SK-N-SH treated with all-trans-retinoic acid at 6 μM for 48 hours (cell line): ENCODE data around the gene CELSR3.

Experiments
- ATAC-seq: fragments of 200-7000 bp; cut with Tn5 transposase; 3 replicates; pipeline ENCODE4 v1.9.1; 2020; ENCODE audit warnings: mild to moderate bottlenecking, moderate library complexity
- ARNTL ChIP-seq: fragments of 450-650 bp; formaldehyde crosslinking; IDR thresholded peaks from 2 replicates; pipeline ENCODE4 v1.5.0; 2020; ENCODE audit warnings: low read depth, mild to moderate bottlenecking, moderate library complexity, borderline replicate concordance
- BACH2 ChIP-seq: fragments of 250-450 bp; sonication (Bioruptor Pico); IDR thresholded peaks from 2 replicates; pipeline ENCODE4 v1.9.0; 2021; ENCODE audit warnings: mild to moderate bottlenecking, borderline replicate concordance
- CSDC2 ChIP-seq: fragments of 250-450 bp; sonication (Bioruptor Pico); IDR thresholded peaks from 2 replicates; pipeline ENCODE4 v1.5.0; 2020; ENCODE audit warnings: mild to moderate bottlenecking, moderate library complexity
- ESRRG ChIP-seq: fragments of 250-450 bp; sonication (Bioruptor Pico); IDR thresholded peaks from 2 replicates; pipeline ENCODE4 v1.6.1; 2021; ENCODE audit warnings: mild to moderate bottlenecking
- GLIS3 ChIP-seq: fragments of 250-450 bp; sonication (Bioruptor Pico); IDR thresholded peaks from 2 replicates; pipeline ENCODE4 v1.5.0; 2020; ENCODE audit warnings: mild to moderate bottlenecking, moderate library complexity
- ISL1 ChIP-seq: fragments of 250-450 bp; sonication (Bioruptor Pico); IDR thresholded peaks from 2 replicates; pipeline ENCODE4 v2.1.2; 2022; ENCODE audit warnings: mild to moderate bottlenecking, moderate library complexity
- OSR1 ChIP-seq: fragments of 250-450 bp; sonication (Bioruptor Pico); IDR thresholded peaks from 2 replicates; pipeline ENCODE4 v1.8.0; 2022; ENCODE audit warnings: moderate library complexity, mild to moderate bottlenecking, inconsistent platforms
- PPARA ChIP-seq: fragments of 250-450 bp; sonication (Bioruptor Pico); IDR thresholded peaks from 2 replicates; pipeline ENCODE4 v1.5.0; 2020; ENCODE audit warnings: mild to moderate bottlenecking, borderline replicate concordance
- TCF4 ChIP-seq: fragments of 250-450 bp; sonication (Bioruptor Pico); IDR thresholded peaks from 2 replicates; pipeline ENCODE4 v1.8.0; 2021; ENCODE audit warnings: mild to moderate bottlenecking, moderate library complexity, borderline replicate concordance
- TOX ChIP-seq: fragments of 250-450 bp; sonication (Bioruptor Pico); IDR thresholded peaks from 2 replicates; pipeline ENCODE4 v1.8.0; 2021; ENCODE audit warnings: mild to moderate bottlenecking, moderate library complexity, borderline replicate concordance
- ZC3H10 ChIP-seq: fragments of 250-450 bp; sonication (Bioruptor Pico); IDR thresholded peaks from 2 replicates; pipeline ENCODE4 v1.5.1; 2021; ENCODE audit warnings: mild to moderate bottlenecking, moderate library complexity
- ZFP3 ChIP-seq: fragments of 250-450 bp; sonication (Bioruptor Pico); IDR thresholded peaks from 2 replicates; pipeline ENCODE4 v1.5.0; 2020; ENCODE audit warnings: mild to moderate bottlenecking, moderate library complexity
- ZFP30 ChIP-seq: fragments of 450-650 bp; formaldehyde crosslinking; IDR thresholded peaks from 2 replicates; pipeline ENCODE4 v1.5.0; 2022; ENCODE audit warnings: mild to moderate bottlenecking, moderate library complexity
- ZNF565 ChIP-seq: fragments of 450-650 bp; formaldehyde crosslinking; conservative IDR thresholded peaks from 2 replicates; pipeline ENCODE4 v1.5.0; 2020; ENCODE audit warnings: low read depth, mild to moderate bottlenecking, moderate library complexity
- ZNF70 ChIP-seq: fragments of 450-650 bp; formaldehyde crosslinking; IDR thresholded peaks from 2 replicates; pipeline ENCODE4 v1.5.0; 2020; ENCODE audit warnings: mild to moderate bottlenecking, moderate library complexity
- ZNF8 ChIP-seq: fragments of 450-650 bp; formaldehyde crosslinking; IDR thresholded peaks from 2 replicates; pipeline ENCODE4 v1.5.0; 2020; ENCODE audit warnings: mild to moderate bottlenecking, moderate library complexity
- TF ChIP-seq, protein P1 (sequence below): fragments of 250-450 bp; sonication (Bioruptor Pico); IDR thresholded peaks from 2 replicates; pipeline ENCODE4 v1.8.0; 2020; ENCODE audit warnings: mild to moderate bottlenecking, moderate library complexity, borderline replicate concordance
- TF ChIP-seq, protein P2 (sequence below): fragments of 250-450 bp; sonication (Bioruptor Pico); IDR thresholded peaks from 2 replicates; pipeline ENCODE4 v1.5.0; 2020; ENCODE audit warnings: mild to moderate bottlenecking, moderate library complexity
- TF ChIP-seq, protein P3 (sequence below): fragments of 250-450 bp; sonication (Bioruptor Pico); IDR thresholded peaks from 2 replicates; pipeline ENCODE4 v1.5.1; 2021; ENCODE audit warnings: mild to moderate bottlenecking, moderate library complexity
- TF ChIP-seq, protein P4 (sequence below): fragments of 250-450 bp; sonication (Bioruptor Pico); IDR thresholded peaks from 2 replicates; pipeline ENCODE4 v1.8.0; 2021; ENCODE audit warnings: low read depth, mild to moderate bottlenecking, moderate library complexity, borderline replicate concordance
- TF ChIP-seq, protein P5 (sequence below): fragments of 250-450 bp; sonication (Bioruptor Pico); IDR thresholded peaks from 2 replicates; pipeline ENCODE4 v1.5.1; 2020; ENCODE audit warnings: low read depth, mild to moderate bottlenecking, moderate library complexity

The CELSR3 gene

DNA sequence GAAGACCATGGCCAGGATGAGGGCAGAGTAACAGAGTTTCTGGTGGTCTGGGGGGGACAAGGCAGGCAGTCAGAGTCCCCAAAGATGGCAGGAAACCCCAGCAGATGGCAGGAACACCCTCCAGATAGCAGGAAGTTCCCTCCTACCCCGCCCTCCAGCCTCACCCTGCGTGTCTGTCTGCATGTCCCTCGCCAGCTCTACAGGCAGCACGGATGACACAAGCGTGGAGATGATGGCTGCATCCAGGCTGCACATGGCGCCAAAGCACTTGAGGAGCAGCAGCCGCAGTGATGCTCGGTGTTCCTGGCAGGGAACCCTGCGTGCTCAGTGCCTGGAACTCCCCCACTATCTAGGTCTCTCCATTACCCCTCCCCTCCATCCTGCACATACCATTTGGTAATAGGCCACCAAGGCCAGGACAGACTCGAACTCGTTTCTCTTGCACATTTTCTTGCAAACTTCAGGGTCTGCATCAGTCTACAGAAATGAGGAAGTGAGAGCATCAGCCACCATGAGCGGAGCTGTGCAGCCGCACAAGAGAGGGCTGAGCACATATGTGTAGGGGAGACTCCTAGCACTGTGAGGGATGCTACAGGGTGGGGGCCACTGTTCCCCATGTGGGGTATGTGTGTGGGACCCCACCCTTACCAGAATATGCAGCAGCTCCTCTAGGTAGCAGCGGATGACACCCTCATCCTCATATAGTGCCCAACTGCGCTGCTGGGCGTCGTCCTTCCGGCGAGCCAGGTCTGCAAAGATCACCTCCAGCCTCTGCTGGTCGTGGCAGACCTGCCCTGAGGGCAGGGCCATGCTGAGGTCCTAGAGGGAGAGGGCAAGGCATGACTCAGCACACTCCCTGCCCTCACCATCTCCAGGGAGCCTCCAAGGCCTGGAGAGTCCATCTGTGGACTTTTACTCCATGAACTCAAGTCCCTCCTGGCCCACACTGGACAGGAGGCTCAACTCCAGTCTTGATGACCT, 17.0 kb upstream of the CELSR3 start:
- TF ChIP-seq, protein P1, sequence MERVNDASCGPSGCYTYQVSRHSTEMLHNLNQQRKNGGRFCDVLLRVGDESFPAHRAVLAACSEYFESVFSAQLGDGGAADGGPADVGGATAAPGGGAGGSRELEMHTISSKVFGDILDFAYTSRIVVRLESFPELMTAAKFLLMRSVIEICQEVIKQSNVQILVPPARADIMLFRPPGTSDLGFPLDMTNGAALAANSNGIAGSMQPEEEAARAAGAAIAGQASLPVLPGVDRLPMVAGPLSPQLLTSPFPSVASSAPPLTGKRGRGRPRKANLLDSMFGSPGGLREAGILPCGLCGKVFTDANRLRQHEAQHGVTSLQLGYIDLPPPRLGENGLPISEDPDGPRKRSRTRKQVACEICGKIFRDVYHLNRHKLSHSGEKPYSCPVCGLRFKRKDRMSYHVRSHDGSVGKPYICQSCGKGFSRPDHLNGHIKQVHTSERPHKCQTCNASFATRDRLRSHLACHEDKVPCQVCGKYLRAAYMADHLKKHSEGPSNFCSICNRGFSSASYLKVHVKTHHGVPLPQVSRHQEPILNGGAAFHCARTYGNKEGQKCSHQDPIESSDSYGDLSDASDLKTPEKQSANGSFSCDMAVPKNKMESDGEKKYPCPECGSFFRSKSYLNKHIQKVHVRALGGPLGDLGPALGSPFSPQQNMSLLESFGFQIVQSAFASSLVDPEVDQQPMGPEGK (CRISPR knock-in tag), result no peak
- TF ChIP-seq ZNF565 (no peak), BACH2 (CRISPR knock-in tag) (no peak), ZC3H10 (CRISPR knock-in tag) (no peak), ZFP3 (CRISPR knock-in tag) (no peak), ZFP30 (no peak), ISL1 (CRISPR knock-in tag) (no peak), PPARA (CRISPR knock-in tag) (no peak), TCF4 (no peak), ZNF70 (CRISPR knock-in tag) (no peak), GLIS3 (CRISPR knock-in tag) (no peak), OSR1 (CRISPR knock-in tag) (no peak), ESRRG (no peak), ARNTL (CRISPR knock-in tag) (no peak), TOX (CRISPR knock-in tag) (no peak), ZNF8 (CRISPR knock-in tag) (no peak)
- TF ChIP-seq, protein P2, sequence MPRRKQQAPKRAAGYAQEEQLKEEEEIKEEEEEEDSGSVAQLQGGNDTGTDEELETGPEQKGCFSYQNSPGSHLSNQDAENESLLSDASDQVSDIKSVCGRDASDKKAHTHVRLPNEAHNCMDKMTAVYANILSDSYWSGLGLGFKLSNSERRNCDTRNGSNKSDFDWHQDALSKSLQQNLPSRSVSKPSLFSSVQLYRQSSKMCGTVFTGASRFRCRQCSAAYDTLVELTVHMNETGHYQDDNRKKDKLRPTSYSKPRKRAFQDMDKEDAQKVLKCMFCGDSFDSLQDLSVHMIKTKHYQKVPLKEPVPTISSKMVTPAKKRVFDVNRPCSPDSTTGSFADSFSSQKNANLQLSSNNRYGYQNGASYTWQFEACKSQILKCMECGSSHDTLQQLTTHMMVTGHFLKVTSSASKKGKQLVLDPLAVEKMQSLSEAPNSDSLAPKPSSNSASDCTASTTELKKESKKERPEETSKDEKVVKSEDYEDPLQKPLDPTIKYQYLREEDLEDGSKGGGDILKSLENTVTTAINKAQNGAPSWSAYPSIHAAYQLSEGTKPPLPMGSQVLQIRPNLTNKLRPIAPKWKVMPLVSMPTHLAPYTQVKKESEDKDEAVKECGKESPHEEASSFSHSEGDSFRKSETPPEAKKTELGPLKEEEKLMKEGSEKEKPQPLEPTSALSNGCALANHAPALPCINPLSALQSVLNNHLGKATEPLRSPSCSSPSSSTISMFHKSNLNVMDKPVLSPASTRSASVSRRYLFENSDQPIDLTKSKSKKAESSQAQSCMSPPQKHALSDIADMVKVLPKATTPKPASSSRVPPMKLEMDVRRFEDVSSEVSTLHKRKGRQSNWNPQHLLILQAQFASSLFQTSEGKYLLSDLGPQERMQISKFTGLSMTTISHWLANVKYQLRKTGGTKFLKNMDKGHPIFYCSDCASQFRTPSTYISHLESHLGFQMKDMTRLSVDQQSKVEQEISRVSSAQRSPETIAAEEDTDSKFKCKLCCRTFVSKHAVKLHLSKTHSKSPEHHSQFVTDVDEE (CRISPR knock-in tag), result no peak
- TF ChIP-seq, protein P3, sequence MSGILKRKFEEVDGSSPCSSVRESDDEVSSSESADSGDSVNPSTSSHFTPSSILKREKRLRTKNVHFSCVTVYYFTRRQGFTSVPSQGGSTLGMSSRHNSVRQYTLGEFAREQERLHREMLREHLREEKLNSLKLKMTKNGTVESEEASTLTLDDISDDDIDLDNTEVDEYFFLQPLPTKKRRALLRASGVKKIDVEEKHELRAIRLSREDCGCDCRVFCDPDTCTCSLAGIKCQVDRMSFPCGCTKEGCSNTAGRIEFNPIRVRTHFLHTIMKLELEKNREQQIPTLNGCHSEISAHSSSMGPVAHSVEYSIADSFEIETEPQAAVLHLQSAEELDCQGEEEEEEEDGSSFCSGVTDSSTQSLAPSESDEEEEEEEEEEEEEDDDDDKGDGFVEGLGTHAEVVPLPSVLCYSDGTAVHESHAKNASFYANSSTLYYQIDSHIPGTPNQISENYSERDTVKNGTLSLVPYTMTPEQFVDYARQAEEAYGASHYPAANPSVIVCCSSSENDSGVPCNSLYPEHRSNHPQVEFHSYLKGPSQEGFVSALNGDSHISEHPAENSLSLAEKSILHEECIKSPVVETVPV, result no peak
- TF ChIP-seq, protein P4, sequence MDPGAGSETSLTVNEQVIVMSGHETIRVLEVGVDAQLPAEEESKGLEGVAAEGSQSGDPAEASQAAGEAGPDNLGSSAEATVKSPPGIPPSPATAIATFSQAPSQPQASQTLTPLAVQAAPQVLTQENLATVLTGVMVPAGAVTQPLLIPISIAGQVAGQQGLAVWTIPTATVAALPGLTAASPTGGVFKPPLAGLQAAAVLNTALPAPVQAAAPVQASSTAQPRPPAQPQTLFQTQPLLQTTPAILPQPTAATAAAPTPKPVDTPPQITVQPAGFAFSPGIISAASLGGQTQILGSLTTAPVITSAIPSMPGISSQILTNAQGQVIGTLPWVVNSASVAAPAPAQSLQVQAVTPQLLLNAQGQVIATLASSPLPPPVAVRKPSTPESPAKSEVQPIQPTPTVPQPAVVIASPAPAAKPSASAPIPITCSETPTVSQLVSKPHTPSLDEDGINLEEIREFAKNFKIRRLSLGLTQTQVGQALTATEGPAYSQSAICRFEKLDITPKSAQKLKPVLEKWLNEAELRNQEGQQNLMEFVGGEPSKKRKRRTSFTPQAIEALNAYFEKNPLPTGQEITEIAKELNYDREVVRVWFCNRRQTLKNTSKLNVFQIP (CRISPR knock-in tag), result no peak
- TF ChIP-seq, protein P5, sequence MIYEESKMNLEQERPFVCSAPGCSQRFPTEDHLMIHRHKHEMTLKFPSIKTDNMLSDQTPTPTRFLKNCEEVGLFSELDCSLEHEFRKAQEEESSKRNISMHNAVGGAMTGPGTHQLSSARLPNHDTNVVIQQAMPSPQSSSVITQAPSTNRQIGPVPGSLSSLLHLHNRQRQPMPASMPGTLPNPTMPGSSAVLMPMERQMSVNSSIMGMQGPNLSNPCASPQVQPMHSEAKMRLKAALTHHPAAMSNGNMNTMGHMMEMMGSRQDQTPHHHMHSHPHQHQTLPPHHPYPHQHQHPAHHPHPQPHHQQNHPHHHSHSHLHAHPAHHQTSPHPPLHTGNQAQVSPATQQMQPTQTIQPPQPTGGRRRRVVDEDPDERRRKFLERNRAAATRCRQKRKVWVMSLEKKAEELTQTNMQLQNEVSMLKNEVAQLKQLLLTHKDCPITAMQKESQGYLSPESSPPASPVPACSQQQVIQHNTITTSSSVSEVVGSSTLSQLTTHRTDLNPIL (CRISPR knock-in tag), result no peak
- no peak for ATAC-seq

DNA sequence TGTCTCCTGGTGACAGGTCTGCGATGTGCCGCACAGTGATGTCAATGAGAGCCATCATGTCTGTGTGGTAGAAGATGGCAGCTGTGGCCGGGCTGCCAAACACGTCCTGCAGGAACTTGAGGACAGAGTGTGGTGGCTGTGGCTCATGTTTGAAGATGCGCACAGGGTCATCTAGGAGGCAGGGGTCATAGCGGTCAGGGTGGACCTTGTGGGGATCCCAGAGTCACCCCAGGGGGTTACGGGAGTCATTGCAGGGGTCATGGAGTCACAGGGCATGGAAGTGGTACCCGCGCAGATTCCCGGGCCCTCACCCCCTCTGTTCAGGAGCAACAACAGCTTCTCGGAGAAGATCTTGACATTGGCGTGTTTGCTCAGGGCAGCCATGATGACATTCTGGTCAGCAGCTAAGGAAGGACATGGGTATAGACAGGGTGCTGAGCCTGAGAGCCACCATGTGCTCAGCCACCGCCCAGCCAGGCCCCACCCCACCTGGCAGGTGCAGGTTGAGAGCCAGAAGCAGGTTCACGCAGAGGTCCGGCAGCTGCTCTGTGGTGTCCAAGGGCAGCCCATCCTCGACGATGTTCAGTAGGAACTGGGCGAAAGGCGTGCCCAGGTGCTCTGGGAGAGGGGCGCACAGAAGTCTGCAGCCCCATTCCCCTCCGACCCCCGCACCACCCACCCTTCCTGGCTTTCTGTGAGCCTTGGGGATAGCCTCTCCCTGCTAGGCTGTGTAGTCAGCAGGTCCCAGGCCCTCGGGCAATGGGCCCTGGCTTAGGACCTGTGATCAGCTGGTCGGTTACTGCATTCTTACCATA, 16.1 kb upstream of the CELSR3 start:
- no peak for TF ChIP-seq ZNF70 (CRISPR knock-in tag)
- TF ChIP-seq PPARA (CRISPR knock-in tag), result no peak
- TF ChIP-seq OSR1 (CRISPR knock-in tag), result no peak
- no peak for TF ChIP-seq CSDC2 (CRISPR knock-in tag)
- no peak for TF ChIP-seq GLIS3 (CRISPR knock-in tag)
- no peak for ATAC-seq
